Tibial nerve (tissue), 4 donors: ENCODE results near the gene JARID2.

ENCODE experiments used
- EP300 ChIP-seq, 2 donors: sonication (generic); formaldehyde crosslinking; IDR thresholded peaks; one replicate each; pipeline ENCODE4 v1.6.1; 2017; ENCODE audit warnings: antibody characterized with exemption in 2 of 2, mild to moderate bottlenecking in 1 of 2
- POLR2A ChIP-seq, 2 donors: fragments of 450-650 bp; IDR thresholded peaks; one replicate each; pipeline ENCODE4 v1.6.1; 2017; ENCODE audit warnings: antibody characterized with exemption in 2 of 2, mild to moderate bottlenecking in 2 of 2, moderate library complexity in 2 of 2
- TF ChIP-seq, protein P1 (sequence below), 5 experiments: fragments of 200-600 bp in 3 of 5; fragments of 450-650 bp in 2 of 5; sonication (generic) in 3 of 5; IDR thresholded peaks; one replicate each; pipeline ENCODE4 v1.5.1; 2016 to 2019; ENCODE audit warnings: antibody characterized with exemption in 5 of 5, mild to moderate bottlenecking in 3 of 5, moderate library complexity in 2 of 5

DNA sequence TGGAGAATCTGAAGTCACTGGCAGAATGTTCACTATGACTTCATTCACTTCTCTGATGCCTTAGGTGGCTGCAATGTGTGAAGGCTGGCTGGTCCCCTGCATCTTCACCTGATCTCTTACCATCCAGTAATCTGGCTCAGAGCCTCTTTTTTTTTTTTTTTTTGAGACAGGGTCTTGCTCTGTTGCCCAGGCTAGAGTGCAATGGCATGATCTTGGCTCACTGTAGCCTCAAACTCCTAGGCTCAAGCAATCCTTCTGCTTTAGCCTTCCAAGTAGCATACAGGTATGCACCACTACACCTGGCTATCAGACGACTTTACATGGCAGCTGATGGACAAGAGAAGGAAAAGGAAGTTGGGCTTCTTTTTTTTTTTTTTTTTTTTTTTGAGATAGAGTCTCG is 25.8 kb upstream of the JARID2 start:
- TF ChIP-seq, protein P1, sequence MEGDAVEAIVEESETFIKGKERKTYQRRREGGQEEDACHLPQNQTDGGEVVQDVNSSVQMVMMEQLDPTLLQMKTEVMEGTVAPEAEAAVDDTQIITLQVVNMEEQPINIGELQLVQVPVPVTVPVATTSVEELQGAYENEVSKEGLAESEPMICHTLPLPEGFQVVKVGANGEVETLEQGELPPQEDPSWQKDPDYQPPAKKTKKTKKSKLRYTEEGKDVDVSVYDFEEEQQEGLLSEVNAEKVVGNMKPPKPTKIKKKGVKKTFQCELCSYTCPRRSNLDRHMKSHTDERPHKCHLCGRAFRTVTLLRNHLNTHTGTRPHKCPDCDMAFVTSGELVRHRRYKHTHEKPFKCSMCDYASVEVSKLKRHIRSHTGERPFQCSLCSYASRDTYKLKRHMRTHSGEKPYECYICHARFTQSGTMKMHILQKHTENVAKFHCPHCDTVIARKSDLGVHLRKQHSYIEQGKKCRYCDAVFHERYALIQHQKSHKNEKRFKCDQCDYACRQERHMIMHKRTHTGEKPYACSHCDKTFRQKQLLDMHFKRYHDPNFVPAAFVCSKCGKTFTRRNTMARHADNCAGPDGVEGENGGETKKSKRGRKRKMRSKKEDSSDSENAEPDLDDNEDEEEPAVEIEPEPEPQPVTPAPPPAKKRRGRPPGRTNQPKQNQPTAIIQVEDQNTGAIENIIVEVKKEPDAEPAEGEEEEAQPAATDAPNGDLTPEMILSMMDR (IDR thresholded peaks at IDR 0.05): no peak
- TF ChIP-seq EP300 (IDR thresholded peaks at IDR 0.05) (no peak), POLR2A (IDR thresholded peaks at IDR 0.05) (no peak)
